Mesendoderm (in vitro differentiated cells): ENCODE measurements around the gene GNB1L.
"Not testable (repeated sequence)": the region's sequence is repeated elsewhere in the genome, so short reads cannot be mapped to it uniquely, and the experiment has no call there.

ENCODE experiments used
- DNase-seq: peaks from one replicate; pipeline ENCODE4 v3.0.0; 2013
- H2AK5ac ChIP-seq: 2 replicates; pipeline ENCODE4 v1.6.1; 2013; ENCODE audit warnings: low read length, inconsistent platforms
- H2BK120ac ChIP-seq: 2 replicates; pipeline ENCODE4 v1.6.1; 2013; ENCODE audit warnings: low read depth, mild to moderate bottlenecking, low read length, moderate library complexity, mixed read lengths
- H2BK15ac ChIP-seq: replicated peaks from 2 replicates; pipeline ENCODE4 v1.6.1; 2013; ENCODE audit warnings: low read depth, mild to moderate bottlenecking, moderate library complexity
- H2BK5ac ChIP-seq: 2 replicates; pipeline ENCODE4 v1.6.1; 2013; ENCODE audit warnings: low read length, inconsistent platforms
- H3K18ac ChIP-seq: 2 replicates; pipeline ENCODE4 v1.6.1; 2013; ENCODE audit warnings: mild to moderate bottlenecking, low read length, mixed read lengths
- H3K23ac ChIP-seq: one replicate; pipeline ENCODE4 v1.6.1; 2013; ENCODE audit warnings: low read length
- H3K27ac ChIP-seq: 2 replicates; pipeline ENCODE4 v1.5.1; 2013; ENCODE audit warnings: low read depth, mild to moderate bottlenecking, inconsistent platforms, low read length, moderate library complexity
- H3K27me3 ChIP-seq: 2 replicates; pipeline ENCODE4 v1.6.1; 2013; ENCODE audit warnings: low read length, control low read depth, mild to moderate bottlenecking, inconsistent platforms; ENCODE audit not compliant: insufficient read depth, poor library complexity
- H3K36me3 ChIP-seq: 2 replicates; pipeline ENCODE4 v1.6.1; 2013; ENCODE audit warnings: low read length, inconsistent platforms; ENCODE audit not compliant: control insufficient read depth, insufficient read depth
- H3K4ac ChIP-seq: one replicate; pipeline ENCODE4 v1.6.1; 2013; ENCODE audit warnings: low read depth, mild to moderate bottlenecking, low read length, moderate library complexity
- H3K4me1 ChIP-seq: 2 replicates; pipeline ENCODE4 v1.6.1; 2013; ENCODE audit warnings: low read depth, low read length, inconsistent platforms; ENCODE audit not compliant: control insufficient read depth
- H3K4me2 ChIP-seq: 2 replicates; pipeline ENCODE4 v1.6.1; 2013; ENCODE audit warnings: low read length
- H3K4me3 ChIP-seq: 2 replicates; pipeline ENCODE4 v1.5.1; 2013; ENCODE audit warnings: mild to moderate bottlenecking, low read length
- H3K56ac ChIP-seq: one replicate; pipeline ENCODE4 v1.6.1; 2013; ENCODE audit warnings: low read length
- H3K79me1 ChIP-seq: 2 replicates; pipeline ENCODE4 v1.6.1; 2013; ENCODE audit warnings: low read length, inconsistent platforms
- H3K79me2 ChIP-seq: 2 replicates; pipeline ENCODE4 v1.6.1; 2013; ENCODE audit warnings: mild to moderate bottlenecking, low read length; ENCODE audit not compliant: control insufficient read depth, insufficient read depth
- H3K9ac ChIP-seq: 2 replicates; pipeline ENCODE4 v1.6.1; 2013; ENCODE audit warnings: low read length, inconsistent platforms
- H4K5ac ChIP-seq: one replicate; pipeline ENCODE4 v1.6.1; 2013; ENCODE audit warnings: low read length
- H4K8ac ChIP-seq: one replicate; pipeline ENCODE4 v1.6.1; 2013; ENCODE audit warnings: low read depth, mild to moderate bottlenecking, control low read depth, low read length, moderate library complexity
- WGBS: extraction: QIAGEN DNeasy Blood & Tissue Kit; methylation state at CpG from one replicate; pipeline ENCODE4 v1.1.7; 2013; ENCODE audit warnings: low lambda C conversion rate, missing lambda C conversion rate; ENCODE audit not compliant: insufficient coverage; ENCODE audit errors: extremely low coverage; 5-methylcytosine and 5-hydroxymethylcytosine counted together

The GNB1L gene

DNA sequence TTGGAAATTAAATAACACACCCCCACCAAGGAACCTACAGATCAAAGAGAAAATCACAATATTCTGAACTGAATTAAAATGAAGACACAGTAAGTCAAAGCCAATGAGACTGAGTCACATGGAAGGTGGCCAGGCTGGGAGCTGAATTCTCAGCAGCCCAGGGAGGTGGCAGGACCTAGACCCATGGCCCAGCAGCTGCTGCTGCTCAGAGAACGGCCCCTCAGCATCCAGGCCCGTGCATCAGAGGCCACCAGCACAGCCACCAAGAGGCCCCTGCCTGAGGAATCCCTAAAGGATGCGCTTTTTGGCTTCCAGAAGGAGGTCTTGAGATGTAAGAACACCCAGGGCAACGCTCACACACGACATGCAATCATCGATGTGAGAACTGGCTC, 59.1 kb downstream of the GNB1L start:
- Histone ChIP-seq H3K27me3 (no peaks in the 10 kb centered on the region), H2BK15ac (no peak overlapping the region), H3K56ac (no peak overlapping the region), H3K23ac (no peak overlapping the region), H2AK5ac (no peak overlapping the region), H4K5ac (no peak overlapping the region), H2BK120ac (no peak overlapping the region), H3K4me2 (no peak overlapping the region), H3K18ac (no peak overlapping the region), H3K79me2 (no peaks in the 10 kb centered on the region), H3K9ac (no peak overlapping the region), H3K79me1 (no peaks in the 10 kb centered on the region), H2BK5ac (no peak overlapping the region), H3K4me1 (no peaks in the 10 kb centered on the region), H4K8ac (no peak overlapping the region), H3K4ac (no peak overlapping the region), H3K4me3 (no peak overlapping the region), H3K27ac (no peak overlapping the region), H3K36me3 (no peaks in the 10 kb centered on the region)
- DNase-seq = no peak
- no CpG with 5 or more reads among the region's 6 CpGs for WGBS

DNA sequence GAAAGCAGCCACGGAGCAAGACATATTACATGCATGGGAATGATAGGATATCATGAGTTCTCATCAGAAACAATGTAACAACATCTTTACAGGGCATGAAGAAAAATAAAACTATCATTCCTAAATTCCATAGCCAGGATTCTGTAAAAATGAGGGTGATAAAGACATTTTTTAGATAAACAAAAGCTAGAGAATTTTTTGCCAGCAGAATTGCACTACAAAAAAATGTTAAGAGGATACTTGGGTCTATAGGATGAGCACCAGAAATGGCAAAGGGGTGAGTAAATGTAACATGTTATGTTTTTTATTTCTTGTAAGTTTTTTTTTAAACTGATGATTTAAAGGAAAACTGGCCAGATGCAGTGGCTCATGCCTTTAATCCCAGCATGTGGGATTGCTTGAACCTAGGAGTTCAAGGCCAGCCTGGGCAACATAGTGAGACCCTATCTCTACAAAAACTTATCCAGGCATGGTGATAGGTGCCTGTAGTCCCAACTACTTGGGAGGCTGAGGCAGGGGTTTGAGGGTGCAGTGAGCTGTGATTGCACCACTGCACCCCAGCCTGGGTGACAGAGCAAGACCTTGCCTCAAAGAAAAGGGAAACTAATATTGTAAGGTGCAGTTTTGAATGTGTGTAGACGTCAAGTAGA, 60.9 kb downstream of the GNB1L start:
- Histone ChIP-seq H3K23ac (no peak overlapping the region), H3K4me3 (no peak overlapping the region), H3K36me3 (no peaks in the 10 kb centered on the region), H3K18ac (no peak overlapping the region), H3K27me3 (no peaks in the 10 kb centered on the region), H2BK5ac (no peak overlapping the region), H3K4me1 (no peaks in the 10 kb centered on the region), H2AK5ac (no peak overlapping the region), H3K79me2 (no peaks in the 10 kb centered on the region), H2BK120ac (no peak overlapping the region), H3K4me2 (no peak overlapping the region), H4K8ac (no peak overlapping the region), H3K27ac (no peak overlapping the region), H3K4ac (no peak overlapping the region), H2BK15ac (no peak overlapping the region), H3K56ac (no peak overlapping the region), H4K5ac (no peak overlapping the region), H3K9ac (no peak overlapping the region), H3K79me1 (no peaks in the 10 kb centered on the region)
- no peak for DNase-seq
- WGBS = no CpG with 5 or more reads among the region's 2 CpGs

DNA sequence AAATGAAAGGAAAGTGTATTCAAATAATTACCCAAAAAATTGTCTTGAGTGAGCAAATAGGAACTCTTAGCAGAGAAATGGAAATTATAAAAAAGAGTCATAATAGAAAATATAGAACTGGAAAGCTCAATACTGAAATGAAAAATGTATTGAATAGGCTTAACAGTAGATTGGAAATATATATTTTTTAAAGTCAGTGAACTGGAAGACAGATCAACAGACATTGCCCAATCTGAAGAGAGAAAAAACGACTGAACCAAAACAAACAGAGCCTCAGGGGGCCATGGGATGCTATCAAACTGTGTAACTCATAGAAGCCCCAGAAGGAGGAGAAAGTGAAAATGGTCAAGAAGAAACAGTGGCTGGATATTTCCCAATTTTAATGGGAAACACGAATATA, 61.5 kb downstream of the GNB1L start:
- no peak overlapping the region for H2BK5ac ChIP-seq
- no peak overlapping the region for H2BK15ac ChIP-seq
- H3K18ac ChIP-seq = no peak overlapping the region
- H3K4me3 ChIP-seq = no peak overlapping the region
- no peak overlapping the region for H4K8ac ChIP-seq
- no peak overlapping the region for H3K56ac ChIP-seq
- H3K4ac ChIP-seq = no peak overlapping the region
- no peak overlapping the region for H2BK120ac ChIP-seq
- no peaks in the 10 kb centered on the region for H3K79me1 ChIP-seq
- DNase-seq = no peak
- H3K4me2 ChIP-seq = no peak overlapping the region
- WGBS = no CpG with 5 or more reads among the region's 2 CpGs
- H3K79me2 ChIP-seq = no peaks in the 10 kb centered on the region
- H3K4me1 ChIP-seq = no peaks in the 10 kb centered on the region
- H4K5ac ChIP-seq = no peak overlapping the region
- H3K9ac ChIP-seq = no peak overlapping the region
- H2AK5ac ChIP-seq = no peak overlapping the region
- no peak overlapping the region for H3K23ac ChIP-seq
- no peaks in the 10 kb centered on the region for H3K36me3 ChIP-seq
- H3K27ac ChIP-seq = no peak overlapping the region
- H3K27me3 ChIP-seq = no peaks in the 10 kb centered on the region

DNA sequence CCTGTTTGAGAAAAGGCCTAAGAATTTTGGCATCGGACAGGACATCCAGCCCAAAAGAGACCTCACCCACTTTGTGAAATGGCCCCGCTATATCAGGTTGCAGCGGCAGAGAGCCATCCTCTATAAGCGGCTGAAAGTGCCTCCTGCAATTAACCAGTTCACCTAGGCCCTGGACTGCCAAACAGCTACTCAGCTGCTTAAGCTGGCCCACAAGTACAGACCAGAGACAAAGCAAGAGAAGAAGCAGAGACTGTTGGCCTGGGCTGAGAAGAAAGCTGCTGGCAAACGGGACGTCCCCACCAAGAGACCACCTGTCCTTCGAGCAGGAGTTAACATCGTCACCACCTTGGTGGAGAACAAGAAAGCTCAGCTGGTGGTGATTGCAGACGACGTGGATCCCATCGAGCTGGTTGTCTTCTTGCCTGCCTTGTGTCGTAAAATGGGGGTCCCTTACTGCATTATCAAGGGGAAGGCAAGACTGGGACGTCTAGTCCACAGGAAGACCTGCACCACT, 62.2 kb downstream of the GNB1L start:
- H2BK5ac ChIP-seq, H2AK5ac ChIP-seq, H2BK120ac ChIP-seq, H3K4me1 ChIP-seq, H4K5ac ChIP-seq, H3K4me3 ChIP-seq, H3K36me3 ChIP-seq, H3K4ac ChIP-seq, H3K27me3 ChIP-seq, H3K79me2 ChIP-seq, H2BK15ac ChIP-seq, H3K18ac ChIP-seq, H3K4me2 ChIP-seq, DNase-seq, H3K23ac ChIP-seq, H3K9ac ChIP-seq, H3K79me1 ChIP-seq, H3K27ac ChIP-seq, H3K56ac ChIP-seq, H4K8ac ChIP-seq: not testable (repeated sequence)
- WGBS = no CpG with 5 or more reads among the region's 13 CpGs

DNA sequence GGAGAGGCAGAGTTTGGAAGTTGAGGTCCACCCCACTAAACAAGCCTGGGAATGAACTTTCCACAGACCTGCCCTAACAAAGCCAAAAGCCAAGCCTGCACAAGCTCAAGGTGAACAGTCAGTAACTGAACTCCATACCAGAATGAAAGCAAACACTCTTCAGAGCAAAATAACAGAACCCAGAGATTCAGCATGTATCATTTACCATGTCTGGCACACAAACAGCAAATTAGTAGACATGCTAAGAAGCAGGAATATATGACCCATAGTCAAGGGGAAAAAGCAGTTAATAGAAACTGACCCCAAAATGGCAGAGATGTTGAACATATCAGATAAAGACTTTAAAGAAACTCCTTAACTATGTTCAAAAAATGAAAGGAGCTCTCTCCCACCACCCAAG, 62.8 kb downstream of the GNB1L start:
- H3K4ac ChIP-seq = no peak overlapping the region
- H3K9ac ChIP-seq = no peak overlapping the region
- no peak overlapping the region for H2BK120ac ChIP-seq
- no peak overlapping the region for H4K5ac ChIP-seq
- no peaks in the 10 kb centered on the region for H3K79me2 ChIP-seq
- H3K79me1 ChIP-seq = no peaks in the 10 kb centered on the region
- H3K36me3 ChIP-seq = no peaks in the 10 kb centered on the region
- H3K23ac ChIP-seq = peak overlapping the region; percentile 24
- H2AK5ac ChIP-seq = no peak overlapping the region
- no peak overlapping the region for H2BK5ac ChIP-seq
- no peak overlapping the region for H3K56ac ChIP-seq
- no peak for DNase-seq
- H3K4me2 ChIP-seq = no peak overlapping the region
- H3K27ac ChIP-seq = no peak overlapping the region
- no peak overlapping the region for H4K8ac ChIP-seq
- H3K4me1 ChIP-seq = no peaks in the 10 kb centered on the region
- H3K4me3 ChIP-seq = no peak overlapping the region
- no peak overlapping the region for H3K18ac ChIP-seq
- no peak overlapping the region for H2BK15ac ChIP-seq
- no peaks in the 10 kb centered on the region for H3K27me3 ChIP-seq

DNA sequence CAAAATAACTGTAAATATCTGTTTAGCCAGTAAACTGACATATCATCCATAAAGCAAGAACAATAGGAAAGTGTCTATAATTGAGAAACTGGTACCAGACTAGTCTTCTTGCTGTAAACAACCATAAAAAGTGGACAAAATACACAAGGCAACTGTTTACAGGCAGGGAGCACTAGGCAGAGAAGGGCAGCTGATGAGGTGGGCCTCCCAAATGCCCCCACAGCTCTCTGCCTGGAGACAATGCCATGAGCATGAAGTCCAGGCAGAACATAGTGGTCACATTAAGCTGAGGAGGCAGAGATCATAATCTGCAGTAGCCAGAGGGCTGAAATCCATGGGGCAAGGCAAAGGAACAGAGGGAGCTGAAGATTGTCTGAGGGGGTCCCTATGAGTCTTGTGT, 63.4 kb downstream of the GNB1L start:
- DNase-seq = no peak

More for the DNA sequence above, 63.4 kb downstream of the GNB1L start:
- Histone ChIP-seq H3K79me1 (no peaks in the 10 kb centered on the region), H3K4ac (no peak overlapping the region), H3K4me3 (no peak overlapping the region), H3K23ac (no peak overlapping the region), H2BK5ac (no peak overlapping the region), H3K4me2 (no peak overlapping the region), H3K27ac (no peak overlapping the region), H3K56ac (no peak overlapping the region), H3K18ac (no peak overlapping the region), H4K5ac (no peak overlapping the region), H2BK15ac (no peak overlapping the region), H3K36me3 (no peaks in the 10 kb centered on the region), H3K9ac (no peak overlapping the region), H4K8ac (no peak overlapping the region), H3K27me3 (no peaks in the 10 kb centered on the region), H2AK5ac (no peak overlapping the region), H3K4me1 (no peaks in the 10 kb centered on the region), H3K79me2 (no peaks in the 10 kb centered on the region), H2BK120ac (no peak overlapping the region)
